HG02623 (cell line): ENCODE measurements around the gene CRYBG2.

Experiments used
- ATAC-seq: cut with Tn5 transposase; IDR thresholded peaks from one replicate; pipeline ENCODE4 v1.9.1; 2021; ENCODE audit warnings: moderate library complexity; ENCODE audit not compliant: unreplicated experiment

Gene CRYBG2

DNA sequence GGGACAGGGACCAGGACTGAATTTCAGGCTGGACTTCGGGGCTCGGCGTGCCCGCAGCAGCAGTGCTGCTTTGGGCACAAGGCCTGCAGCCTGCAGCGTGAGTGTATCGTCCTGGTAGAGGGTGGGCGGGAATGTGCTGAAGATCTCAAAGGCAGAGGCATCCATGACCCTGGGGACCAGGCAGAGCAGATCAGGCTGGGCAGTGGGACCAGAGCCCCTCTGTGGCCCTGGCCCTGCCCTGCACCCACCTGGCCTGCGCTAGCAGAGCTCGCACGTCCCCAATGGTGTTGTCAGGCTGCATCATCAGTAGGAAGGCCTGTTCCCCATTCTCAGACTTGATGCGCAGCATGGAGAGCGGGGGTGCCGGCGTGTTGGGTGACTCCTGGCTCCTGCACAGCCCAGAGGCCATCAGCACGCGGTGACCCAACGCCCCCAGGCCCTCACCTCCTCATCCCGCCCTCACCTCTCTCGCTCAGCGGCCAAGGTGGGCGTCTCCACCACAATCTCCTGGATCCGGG lies 71.5 kb downstream of the CRYBG2 start:
- no peak for ATAC-seq

DNA sequence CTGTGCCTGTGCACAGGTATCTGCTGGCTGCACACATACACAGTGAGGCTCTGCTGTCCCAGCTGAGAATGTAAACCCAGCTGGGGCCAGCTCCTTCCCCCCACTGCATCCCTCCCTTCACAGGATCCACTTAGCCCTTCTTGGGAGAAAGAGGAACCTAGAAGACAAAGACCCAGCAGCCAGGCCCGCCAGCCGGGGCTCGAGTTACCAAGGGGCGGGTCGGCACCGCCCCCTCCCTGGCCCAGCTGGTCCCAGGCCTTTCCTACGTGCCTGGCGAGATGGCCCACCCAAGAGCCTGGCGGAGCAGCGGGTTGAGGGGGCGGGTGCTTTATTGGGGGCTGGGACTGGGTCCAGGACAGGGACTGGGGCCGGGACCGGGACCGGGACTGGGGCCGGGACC lies 72.0 kb downstream of the CRYBG2 start:
- no peak for ATAC-seq

DNA sequence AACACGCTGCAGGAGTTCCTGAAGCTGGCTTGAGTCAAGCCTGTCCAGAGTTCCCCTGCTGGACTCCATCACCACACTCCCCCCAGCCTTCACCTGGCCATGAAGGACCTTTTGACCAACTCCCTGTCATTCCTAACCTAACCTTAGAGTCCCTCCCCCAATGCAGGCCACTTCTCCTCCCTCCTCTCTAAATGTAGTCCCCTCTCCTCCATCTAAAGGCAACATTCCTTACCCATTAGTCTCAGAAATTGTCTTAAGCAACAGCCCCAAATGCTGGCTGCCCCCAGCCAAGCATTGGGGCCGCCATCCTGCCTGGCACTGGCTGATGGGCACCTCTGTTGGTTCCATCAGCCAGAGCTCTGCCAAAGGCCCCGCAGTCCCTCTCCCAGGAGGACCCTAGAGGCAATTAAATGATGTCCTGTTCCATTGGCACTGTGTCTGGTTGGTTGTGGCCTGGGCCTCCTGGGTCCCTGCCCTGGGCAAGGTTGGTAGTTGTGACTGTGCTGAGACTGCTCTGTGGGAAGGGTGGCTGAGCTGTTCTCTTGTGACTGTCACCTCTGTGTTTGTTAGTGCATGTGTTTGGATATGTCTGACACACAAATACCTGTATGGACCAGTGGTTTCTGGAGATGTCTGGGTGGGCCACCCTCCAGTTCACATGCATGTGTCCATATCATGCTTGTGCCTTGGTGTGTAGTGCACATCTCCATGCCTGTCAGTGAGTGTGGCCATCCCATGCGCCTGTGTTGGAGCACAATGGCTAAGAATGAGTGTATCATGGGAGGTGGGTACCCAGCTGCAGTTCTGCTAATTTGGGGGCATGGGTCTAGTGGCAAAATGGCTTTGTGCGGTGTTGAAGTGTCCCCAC lies 72.6 kb downstream of the CRYBG2 start:
- no peak for ATAC-seq

DNA sequence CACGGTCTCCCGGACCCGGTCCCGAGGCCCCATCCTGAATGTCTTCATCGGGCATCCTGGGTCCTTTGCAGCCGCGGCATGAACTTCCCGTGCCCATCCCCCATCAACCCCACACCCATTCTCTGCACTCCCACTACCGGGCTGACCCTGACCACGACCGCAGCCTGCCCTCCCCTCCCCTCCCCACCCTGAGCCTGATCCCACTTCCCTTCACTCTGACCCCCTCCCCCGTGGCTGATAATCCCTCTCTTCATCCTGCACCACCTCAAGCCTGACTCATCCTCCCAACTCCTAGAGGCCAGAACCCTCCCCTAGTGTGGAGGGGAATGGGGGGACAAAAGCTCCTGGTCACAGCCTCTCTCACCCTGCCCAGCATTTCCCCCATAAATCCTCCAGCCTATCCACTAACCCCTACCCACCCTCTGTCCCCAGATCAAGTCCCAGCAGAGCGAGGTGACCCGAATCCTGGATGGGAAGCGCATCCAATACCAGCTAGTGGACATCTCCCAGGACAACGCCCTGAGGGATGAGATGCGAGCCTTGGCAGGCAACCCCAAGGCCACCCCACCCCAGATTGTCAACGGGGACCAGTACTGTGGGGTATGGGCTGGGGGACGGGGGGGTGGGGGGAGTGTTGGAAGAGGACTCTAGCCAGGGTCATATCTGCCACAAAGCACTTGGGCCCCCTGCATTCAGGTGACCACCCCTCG lies 73.4 kb downstream of the CRYBG2 start:
- no peak for ATAC-seq

DNA sequence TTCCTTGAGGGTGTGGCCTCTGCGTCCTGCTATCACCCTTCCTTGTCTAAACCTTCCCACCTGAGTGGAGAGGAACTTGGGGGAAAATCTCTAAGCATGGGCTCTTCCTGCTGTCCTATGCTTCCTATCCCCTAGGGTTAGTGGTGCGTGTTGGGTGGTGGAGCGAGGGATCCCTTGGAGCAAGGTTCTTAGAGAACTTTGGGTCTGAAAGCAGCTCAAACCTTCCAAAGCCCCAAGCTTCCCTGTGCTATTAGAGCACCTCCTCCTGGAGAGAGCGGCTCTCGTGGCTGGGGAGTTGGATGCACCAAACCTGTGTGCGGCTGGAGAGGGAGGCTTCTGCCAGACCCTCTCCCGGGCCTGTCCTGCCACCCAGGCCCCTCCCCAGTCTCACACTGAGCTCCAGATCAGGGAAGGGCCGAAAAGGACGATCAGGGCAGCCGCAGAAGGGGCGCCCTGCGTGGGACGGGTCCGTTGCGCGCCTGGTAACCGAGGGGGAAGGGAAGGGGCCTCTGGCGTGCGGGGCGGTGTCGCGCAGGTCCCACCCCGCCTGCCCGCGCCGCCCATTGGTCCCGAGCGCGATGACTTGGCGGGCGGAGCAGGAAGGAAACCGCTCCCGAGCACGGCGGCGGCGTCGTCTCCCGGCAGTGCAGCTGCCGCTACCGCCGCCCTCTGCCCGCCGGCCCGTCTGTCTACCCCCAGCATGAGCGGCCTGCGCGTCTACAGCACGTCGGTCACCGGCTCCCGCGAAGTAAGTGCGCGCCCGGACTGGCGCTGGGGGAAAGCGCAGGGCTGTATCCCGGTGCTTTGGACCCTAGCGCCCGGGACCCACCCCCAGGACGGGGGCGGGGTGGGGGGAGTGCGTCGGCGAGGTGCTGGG lies 74.2 kb downstream of the CRYBG2 start, which contains the start of gene SH3BGRL3:
Gene SH3BGRL3 (plus strand): TSS at position 631 of the 877 bp plus-strand sequence. CDS start 70 bp downstream, at position 701.
- ATAC-seq = peak; percentile 53

DNA sequence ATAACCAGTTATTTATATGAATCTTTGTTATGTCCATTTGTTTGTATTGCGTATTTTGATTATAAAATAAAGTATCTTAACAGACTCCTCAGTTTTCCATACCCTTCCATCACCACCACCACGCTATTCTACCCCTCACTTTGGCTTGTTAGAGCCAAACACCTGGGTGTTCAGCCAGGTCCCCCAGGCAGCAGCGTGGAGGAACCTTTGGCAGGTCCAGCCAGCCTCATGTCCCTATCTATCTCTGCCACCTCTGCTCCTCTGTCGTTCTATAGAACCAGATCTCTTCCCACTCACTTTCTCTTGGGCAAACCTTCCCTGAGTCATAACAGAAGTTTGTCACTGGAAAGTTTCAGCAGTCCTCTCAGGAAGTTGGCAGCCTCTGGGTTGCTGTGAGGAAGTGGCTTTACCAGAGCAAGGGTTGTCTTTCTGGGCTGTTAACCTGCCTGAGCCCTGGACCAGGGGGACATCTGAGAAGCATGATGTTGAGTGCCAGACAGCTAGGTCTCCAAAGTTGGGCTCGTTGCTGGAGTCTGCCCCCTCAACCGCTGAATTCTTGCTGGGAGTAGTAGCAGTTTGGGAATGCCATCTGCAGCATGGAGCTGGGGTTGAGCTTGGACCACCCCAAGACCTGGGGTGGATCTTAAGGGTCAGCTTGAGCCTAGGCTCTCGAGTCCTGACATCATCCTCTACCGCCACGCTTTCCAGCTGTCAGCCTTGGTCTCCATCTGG lies 75.0 kb downstream of the CRYBG2 start:
- ATAC-seq = no peak

DNA sequence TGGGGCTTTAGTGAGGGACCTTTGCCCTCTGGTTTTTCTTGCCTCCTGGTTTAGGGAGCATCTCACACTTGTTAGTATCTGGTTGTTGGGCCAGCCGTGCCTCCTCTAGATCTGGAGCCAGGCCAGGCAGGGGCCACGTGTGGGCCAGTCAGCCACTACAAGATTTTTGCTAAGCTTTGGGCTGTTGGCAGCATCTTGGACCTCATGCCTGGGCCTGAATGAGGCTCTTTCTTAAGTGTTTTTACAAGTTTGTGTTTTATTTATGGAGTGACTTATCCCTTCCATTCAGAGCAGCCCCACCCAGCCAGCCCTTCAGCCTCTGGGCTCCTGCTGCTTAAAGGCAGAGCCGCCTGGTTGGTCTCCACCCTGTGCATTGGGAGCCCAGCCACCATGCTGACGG lies 75.6 kb downstream of the CRYBG2 start:
- no peak for ATAC-seq

DNA sequence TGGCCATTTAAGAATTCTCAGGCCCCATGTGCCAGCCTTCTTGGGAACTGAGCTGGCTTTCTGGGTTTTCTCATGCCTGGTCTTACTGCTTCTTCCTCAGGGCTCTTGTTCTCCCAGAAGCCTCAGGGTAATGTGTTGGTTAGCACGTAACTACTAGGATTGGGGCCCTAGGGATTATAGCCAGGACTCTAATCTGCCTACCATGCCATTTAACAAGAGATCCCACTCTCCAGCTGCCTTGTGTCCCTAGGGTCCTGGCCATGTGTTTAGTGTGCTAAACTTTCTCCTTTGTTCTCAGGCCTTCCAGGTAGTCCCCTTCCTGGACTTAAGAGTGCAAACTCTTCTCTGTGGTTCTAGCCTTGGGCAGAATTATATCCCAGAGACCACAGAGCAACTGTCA lies 76.2 kb downstream of the CRYBG2 start:
- no peak for ATAC-seq

DNA sequence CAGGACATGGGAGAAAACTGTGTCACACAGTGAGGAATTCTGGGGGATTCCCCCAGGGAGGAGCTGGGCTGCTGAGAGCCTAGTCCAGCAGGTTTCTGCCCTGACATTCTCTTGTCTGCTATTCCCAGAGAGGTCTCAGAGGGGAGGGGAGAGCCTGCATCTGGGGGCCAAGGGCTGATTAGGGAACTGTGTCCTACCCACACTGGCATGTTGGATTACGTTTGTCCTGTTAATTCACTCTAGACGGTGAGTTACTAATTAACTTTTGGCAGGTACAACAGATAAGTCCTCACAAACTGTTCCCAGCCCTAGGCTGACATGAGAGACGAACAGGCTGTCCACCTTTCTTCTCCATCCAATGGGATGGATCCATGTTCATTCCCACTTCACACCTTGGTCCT lies 76.7 kb downstream of the CRYBG2 start:
- no peak for ATAC-seq

DNA sequence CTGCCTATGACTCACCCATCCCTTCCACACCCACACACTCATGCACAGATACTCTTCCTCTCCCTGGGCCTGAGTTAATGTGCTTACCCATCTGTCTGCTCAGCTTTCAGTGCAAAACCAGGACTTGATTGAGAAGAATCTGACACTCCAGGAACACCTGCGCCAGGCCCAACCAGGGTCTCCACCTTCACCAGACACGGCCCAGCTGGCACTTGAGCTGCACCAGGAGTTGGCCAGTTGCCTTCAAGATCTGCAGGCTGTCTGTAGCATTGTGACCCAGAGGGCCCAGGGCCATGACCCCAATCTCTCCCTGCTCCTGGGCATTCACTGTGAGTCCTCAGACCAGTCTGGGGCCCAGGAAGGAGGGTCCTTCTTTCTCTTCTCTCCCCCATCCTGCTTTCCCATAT lies 77.5 kb downstream of the CRYBG2 start:
- no peak for ATAC-seq

DNA sequence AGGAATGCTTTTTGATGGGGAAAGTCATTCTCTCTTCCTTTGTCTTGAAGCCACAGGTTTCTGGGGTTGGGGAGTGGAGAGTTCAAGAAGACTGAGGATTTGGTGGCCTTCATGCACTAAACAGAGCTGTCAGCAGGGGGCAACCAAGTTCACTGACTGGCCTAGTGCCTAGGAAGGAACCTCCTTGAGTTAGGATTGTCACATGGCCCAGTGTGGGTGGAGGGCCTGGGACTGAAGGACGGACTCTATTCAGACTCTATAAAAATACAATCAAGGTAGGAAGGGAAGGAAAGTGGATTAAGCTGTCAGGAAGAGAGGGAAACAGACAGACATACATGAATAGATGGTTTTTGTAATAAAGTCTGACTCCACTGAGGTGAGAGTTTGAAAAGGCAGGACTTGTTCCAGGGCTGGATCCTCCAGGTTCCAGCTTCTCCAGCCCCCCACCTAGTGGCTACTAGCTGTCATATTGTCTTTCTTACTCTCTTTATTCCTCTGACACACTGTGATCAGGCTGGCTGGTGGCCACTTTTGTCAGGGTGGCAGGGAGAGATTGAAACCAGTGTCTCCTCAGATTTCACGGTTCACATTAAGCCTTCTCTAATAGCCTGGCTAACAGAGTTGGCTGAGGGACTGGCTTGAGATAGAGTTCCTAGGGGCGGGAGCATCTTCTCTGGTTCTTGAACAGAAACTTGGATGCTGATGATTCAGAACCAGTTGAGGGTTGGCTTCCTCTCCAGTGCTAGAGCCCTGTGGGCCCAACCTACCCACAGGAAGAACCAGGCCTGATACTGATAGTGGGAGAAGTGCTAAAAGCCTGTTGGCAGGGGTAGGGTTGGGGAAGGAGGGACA lies 78.1 kb downstream of the CRYBG2 start:
- no peak for ATAC-seq

DNA sequence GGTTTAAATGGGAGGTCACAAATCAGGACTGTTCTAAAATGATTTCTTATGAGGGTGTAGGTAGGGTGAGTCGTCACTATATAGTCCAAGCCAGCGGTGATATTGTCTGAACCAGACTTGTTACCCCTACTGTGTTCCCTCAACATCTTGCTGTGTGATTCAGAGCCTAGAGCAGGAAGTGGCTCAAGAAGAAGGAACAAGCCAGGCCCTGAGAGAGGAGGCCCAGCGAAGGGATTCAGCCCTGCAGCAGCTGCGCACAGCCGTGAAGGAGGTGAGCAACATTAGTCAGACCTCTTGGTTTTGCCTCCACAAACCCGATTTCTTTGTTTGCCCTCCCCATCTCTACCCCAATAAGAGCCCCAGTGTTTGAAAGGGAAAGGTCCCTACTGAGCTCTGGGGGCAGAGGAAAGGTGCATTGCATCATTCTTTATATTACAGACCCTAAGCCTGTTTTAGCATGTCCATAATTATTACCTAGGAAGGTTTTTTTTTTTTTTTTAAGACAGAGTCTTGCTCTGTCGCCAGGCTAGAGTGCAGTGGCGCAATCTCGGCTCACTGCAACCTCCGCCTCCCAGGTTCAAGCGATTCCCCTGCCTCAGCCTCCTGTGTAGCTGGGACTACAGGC lies 79.0 kb downstream of the CRYBG2 start:
- ATAC-seq = no peak
